ELR (cell line): Measurements from ENCODE around the gene VSX2.

ENCODE experiments used
- DNase-seq: peaks from one replicate; pipeline ENCODE4 v3.0.0-alpha.2; 2015; ENCODE audit warnings: low read depth

VSX2 gene

GRCh38 chr14:74302634-74303569, 63.7 kb downstream of the VSX2 start, which contains the start of gene ABCD4:
ABCD4 (minus strand) TSS chr14:74302934; CDS start chr14:74302912, 22 bp downstream.
- peak; percentile 96 for DNase-seq

GRCh38 chr14:74308695-74309094, 69.4 kb downstream of the VSX2 start:
- no peak for DNase-seq

- no peak for DNase-seq
Measured at GRCh38 chr14:74309125-74310022, 70.1 kb downstream of the VSX2 start.

DNA sequence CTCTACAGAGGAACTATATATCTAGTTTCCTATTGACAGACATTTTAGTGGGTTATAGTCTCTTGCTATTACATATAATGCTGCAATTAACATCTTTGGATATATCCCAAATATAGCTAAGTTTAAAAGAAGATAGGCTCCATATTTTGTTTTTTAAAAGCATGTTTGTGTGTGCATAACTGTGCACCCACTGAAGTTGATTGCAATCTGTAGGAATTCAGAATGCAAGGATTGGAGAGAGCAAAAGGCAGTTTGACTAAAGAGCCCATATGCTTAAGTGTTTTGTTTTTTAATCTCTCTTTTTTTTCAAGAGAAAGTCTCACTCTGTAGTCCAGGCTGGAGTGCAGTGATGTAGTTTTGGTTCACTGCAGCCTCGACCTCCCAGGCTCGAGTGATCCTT, 72.9 kb downstream of the VSX2 start:
- DNase-seq: no peak
